Hippocampal formation (tissue), 2 donors: ENCODE data around the gene AK3.
A peak's percentile ranks its signal among the peaks of the same experiment; 100 is the strongest.

ENCODE experiments used
- DNase-seq, 2 donors: peaks; one replicate each; lab custom pipeline; 2025; lab: John Stamatoyannopoulos, UW

The AK3 gene

GRCh38 chr9:4748612-4749011 is 7.6 kb upstream of the AK3 start:
- DNase-seq = no peak

GRCh38 chr9:4746278-4747030 is 5.5 kb upstream of the AK3 start:
- no peak for DNase-seq

GRCh38 chr9:4743131-4743875 is 2.3 kb upstream of the AK3 start:
- DNase-seq = no peak

GRCh38 chr9:4742246-4742645 is 1.2 kb upstream of the AK3 start:
- DNase-seq = no peak

GRCh38 chr9:4741365-4742089 is 525 bp upstream of the AK3 start:
- DNase-seq = peak; percentile 30 to 40

- DNase-seq = peak in 1 of 2 donors; percentile 15
These were observed 689 bp downstream of the AK3 start for GRCh38 chr9:4740388-4740637.

- no peak for DNase-seq
These were observed 1.2 kb downstream of the AK3 start for GRCh38 chr9:4739587-4740387.

GRCh38 chr9:4738866-4739586 is 2.0 kb downstream of the AK3 start:
- no peak for DNase-seq

GRCh38 chr9:4734150-4734549 is 6.9 kb downstream of the AK3 start:
- DNase-seq = no peak

- no peak for DNase-seq
These were observed 8.1 kb downstream of the AK3 start for GRCh38 chr9:4732890-4733289.

- no peak for DNase-seq
These were observed 13.4 kb downstream of the AK3 start for GRCh38 chr9:4727593-4727992.

GRCh38 chr9:4725706-4726442 is 15.1 kb downstream of the AK3 start:
- no peak for DNase-seq

- DNase-seq = no peak
These were observed 19.3 kb downstream of the AK3 start for GRCh38 chr9:4721736-4722135.

GRCh38 chr9:4718911-4719310 is 22.1 kb downstream of the AK3 start:
- no peak for DNase-seq

- no peak for DNase-seq
These were observed 23.2 kb downstream of the AK3 start for GRCh38 chr9:4717815-4718214.

GRCh38 chr9:4716163-4716562 is 24.8 kb downstream of the AK3 start:
- no peak for DNase-seq

GRCh38 chr9:4714266-4715016 is 26.6 kb downstream of the AK3 start:
- no peak for DNase-seq

GRCh38 chr9:4713849-4714248 is 27.2 kb downstream of the AK3 start:
- no peak for DNase-seq

GRCh38 chr9:4709380-4709779 is 31.6 kb downstream of the AK3 start:
- no peak for DNase-seq

GRCh38 chr9:4706971-4707622 is 33.9 kb downstream of the AK3 start:
- no peak for DNase-seq
